Naive thymus-derived CD4-positive, alpha-beta T cell (primary cell): ENCODE measurements around the gene CASKIN2. TPM values are rescaled to one million over a fixed set of nuclear protein-coding genes. Genes with fewer than 3 reads are reported as not detected.

ENCODE experiments used
- ATAC-seq: fragments of 150-1000 bp; cut with Tn5 transposase; 2 replicates; pipeline ENCODE4 v1.10.0; 2021; ENCODE audit warnings: mild to moderate bottlenecking, moderate library complexity
- CTCF ChIA-PET: fragments of 350-600 bp; sonication (Branson Sonifier 250); formaldehyde crosslinking; loops from one replicate; lab custom pipeline; 2021; ENCODE audit warnings: antibody characterized with exemption; lab: Charles Lee
- POLR2A ChIA-PET: fragments of 350-600 bp; sonication (Branson Sonifier 250); formaldehyde crosslinking; loops from one replicate; lab custom pipeline; 2021; ENCODE audit warnings: antibody characterized with exemption, inconsistent platforms; lab: Charles Lee
- DNase-seq, 9 donors: peaks; one replicate each; pipeline versions ENCODE4 v3.0.0 to v3.0.0-alpha.2; 2020 to 2022; ENCODE audit warnings: mixed read lengths in 1 of 9
- H3K27ac ChIP-seq: one replicate; pipeline ENCODE4 v1.7.0; 2013; ENCODE audit warnings: mild to moderate bottlenecking, low read depth, low read length, moderate library complexity
- H3K27me3 ChIP-seq, 2 donors: one replicate each; pipeline ENCODE4 v1.7.0; 2013; ENCODE audit warnings: low read length in 2 of 2, mild to moderate bottlenecking in 2 of 2, moderate library complexity in 2 of 2; ENCODE audit not compliant: control insufficient read depth in 2 of 2, insufficient read depth in 2 of 2
- H3K36me3 ChIP-seq, 3 experiments: 1 replicate in 2 of 3; 2 replicates in 1 of 3; pipeline ENCODE4 v1.7.0; 2013; ENCODE audit warnings: low read length in 3 of 3, mild to moderate bottlenecking in 3 of 3, moderate library complexity in 1 of 3; ENCODE audit not compliant: insufficient read depth in 3 of 3, control insufficient read depth in 2 of 3
- H3K4me1 ChIP-seq, 2 donors: one replicate each; pipeline ENCODE4 v1.7.0; 2013; ENCODE audit warnings: low read length in 2 of 2, mild to moderate bottlenecking in 2 of 2, moderate library complexity in 1 of 2; ENCODE audit not compliant: control insufficient read depth in 2 of 2, insufficient read depth in 2 of 2
- H3K4me3 ChIP-seq: 2 replicates; pipeline ENCODE4 v1.7.0; 2013; ENCODE audit warnings: mild to moderate bottlenecking, low read length
- H3K9me3 ChIP-seq, 3 experiments: 1 replicate in 2 of 3; 2 replicates in 1 of 3; pipeline ENCODE4 v1.7.0; 2013; ENCODE audit warnings: low read length in 3 of 3; ENCODE audit not compliant: control insufficient read depth in 2 of 3
- H3K27ac Mint-ChIP-seq, 9 donors: one replicate each; pipeline ENCODE4 v1.8.0; 2020 to 2022; ENCODE audit warnings: mixed read lengths in 9 of 9, mild to moderate bottlenecking in 8 of 9, moderate library complexity in 5 of 9, inconsistent platforms in 2 of 9
- H3K27me3 Mint-ChIP-seq, 5 donors: one replicate each; pipeline ENCODE4 v1.8.0; 2021 to 2022; ENCODE audit warnings: mixed read lengths in 5 of 5, mild to moderate bottlenecking in 1 of 5
- H3K36me3 Mint-ChIP-seq, 5 donors: one replicate each; pipeline ENCODE4 v1.8.0; 2020 to 2022; ENCODE audit warnings: mixed read lengths in 5 of 5, mild to moderate bottlenecking in 3 of 5, inconsistent platforms in 1 of 5
- H3K4me1 Mint-ChIP-seq, 7 donors: one replicate each; pipeline ENCODE4 v1.8.0; 2020 to 2022; ENCODE audit warnings: mixed read lengths in 7 of 7, mild to moderate bottlenecking in 3 of 7, inconsistent platforms in 1 of 7
- H3K4me3 Mint-ChIP-seq, 10 donors: one replicate each; pipeline ENCODE4 v1.8.0; 2020 to 2022; ENCODE audit warnings: mild to moderate bottlenecking in 10 of 10, mixed read lengths in 10 of 10, moderate library complexity in 6 of 10, inconsistent platforms in 2 of 10
- H3K9me3 Mint-ChIP-seq, 11 donors: one replicate each; pipeline ENCODE4 v1.8.0; 2020 to 2022; ENCODE audit warnings: mixed read lengths in 11 of 11, mild to moderate bottlenecking in 4 of 11, inconsistent platforms in 1 of 11, moderate library complexity in 1 of 11
- intact Hi-C, 2 donors: fragments of 100-400 bp; cut with micrococcal nuclease; formaldehyde crosslinking; loops; one replicate each; pipeline ENCODE4 v1.15.1; 2023
- polyA plus RNA-seq, 2 donors: library from polyadenylated mRNA; unstranded; fragments of 300-500 nt; fragmentation: Illumina TruSeq; gene quantifications; one replicate each; pipeline ENCODE4 v1.2.3, GENCODE V29; 2021
- total RNA-seq, 6 experiments: library from RNA in 5 of 6; stranded (reverse) in 5 of 6; gene quantifications; 1 replicate in 5 of 6; 2 replicates in 1 of 6; pipeline ENCODE4 v1.2.3 and lab custom pipeline; 2021 to 2026

CASKIN2 gene
- total and polyA plus RNA-seq, 7 experiments from 2014 or later: 0.22 to 1.2 (median 0.60) TPM; not detected in 1

- peak overlapping the region in 1 of 9 donors; percentile 52 for H3K27ac Mint-ChIP-seq
- Histone ChIP-seq H3K9me3 (no peaks in the 10 kb centered on the region), H3K27ac (no peak overlapping the region), H3K4me3 (no peak overlapping the region), H3K36me3 (peaks cover 0 to 4% (median 0%) of the 10 kb centered on the region in 3 experiments), H3K27me3 (no peaks in the 10 kb centered on the region), H3K4me1 (no peaks in the 10 kb centered on the region)
- DNase-seq: no peak
- H3K4me3 Mint-ChIP-seq: no peak overlapping the region
- CTCF ChIA-PET: interaction anchor here (0.7 to 0.8 kb wide), 2 partner anchors 254 to 277 kb away, joined by 3 to 4 read pairs; no protein-coding TSS in a partner anchor
- H3K36me3 Mint-ChIP-seq: peaks cover 0 to 12% (median 7%) of the 10 kb centered on the region in 5 donors
- no peak for ATAC-seq
- intact Hi-C loops: loop anchor here in 1 of 2 donors (1.0 kb wide), 1 partner anchor 9 kb away; the partner anchor contains the start of gene TMEM94
- no peaks in the 10 kb centered on the region for H3K27me3 Mint-ChIP-seq
- H3K9me3 Mint-ChIP-seq: no peaks in the 10 kb centered on the region
- POLR2A ChIA-PET: no interaction called here
- H3K4me1 Mint-ChIP-seq: peaks cover 9 to 25% (median 24%) of the 10 kb centered on the region in 7 donors
These were observed 50.3 kb downstream of the CASKIN2 start for GRCh38 chr17:75465039-75465438.

- H3K27ac Mint-ChIP-seq: peak overlapping the region in 3 of 9 donors; percentile 19 to 48 (median 46)
- H3K4me3 ChIP-seq: no peak overlapping the region
- H3K36me3 Mint-ChIP-seq: peaks cover 0 to 12% (median 7%) of the 10 kb centered on the region in 5 donors
- ATAC-seq (no peak), DNase-seq (no peak)
- peaks cover 12 to 38% (median 29%) of the 10 kb centered on the region in 7 donors for H3K4me1 Mint-ChIP-seq
- ChIA-PET CTCF (interaction anchor here (0.8 kb wide), 1 partner anchor 42 kb away, joined by 3 read pairs; no protein-coding TSS in a partner anchor), POLR2A (no interaction called here)
- H3K27ac ChIP-seq: no peak overlapping the region
- no peaks in the 10 kb centered on the region for H3K27me3 Mint-ChIP-seq
- H3K4me3 Mint-ChIP-seq: no peak overlapping the region
- no peaks in the 10 kb centered on the region for H3K9me3 ChIP-seq
- H3K4me1 ChIP-seq: no peaks in the 10 kb centered on the region
- no peaks in the 10 kb centered on the region for H3K9me3 Mint-ChIP-seq
- intact Hi-C loops: no loop called here
- H3K36me3 ChIP-seq: no peaks in the 10 kb centered on the region
- no peaks in the 10 kb centered on the region for H3K27me3 ChIP-seq
These were observed 51.7 kb downstream of the CASKIN2 start for GRCh38 chr17:75463603-75464002.

GRCh38 chr17:75460295-75460694, 55.0 kb downstream of the CASKIN2 start:
- H3K4me1 Mint-ChIP-seq: peaks cover 26 to 58% (median 43%) of the 10 kb centered on the region in 7 donors
- H3K27ac Mint-ChIP-seq: peak overlapping the region in 1 of 9 donors; percentile 11
- ChIA-PET POLR2A (no interaction called here), CTCF (interaction anchor here (0.6 to 0.7 kb wide), 4 partner anchors 12 to 197 kb away, joined by 3 to 7 read pairs (median 4); no protein-coding TSS in a partner anchor)
- H3K4me3 Mint-ChIP-seq: no peak overlapping the region
- intact Hi-C loops: no loop called here
- H3K36me3 Mint-ChIP-seq: peaks cover 0 to 5% (median 3%) of the 10 kb centered on the region in 5 donors
- H3K9me3 ChIP-seq: no peaks in the 10 kb centered on the region
- H3K9me3 Mint-ChIP-seq: no peaks in the 10 kb centered on the region
- peaks cover 10% of the 10 kb centered on the region in 2 donors for H3K4me1 ChIP-seq
- H3K27me3 ChIP-seq: no peaks in the 10 kb centered on the region
- no peak overlapping the region for H3K4me3 ChIP-seq
- ATAC-seq: no peak
- peaks cover 0 to 5% (median 0%) of the 10 kb centered on the region in 3 experiments for H3K36me3 ChIP-seq
- no peak for DNase-seq
- H3K27me3 Mint-ChIP-seq: no peaks in the 10 kb centered on the region
- H3K27ac ChIP-seq: no peak overlapping the region

- POLR2A ChIA-PET: interaction anchor here (1.4 kb wide), 1 partner anchor 38 kb away, joined by 3 read pairs; no protein-coding TSS in a partner anchor
- Histone ChIP-seq H3K4me1 (peaks cover 10% of the 10 kb centered on the region in 2 donors), H3K4me3 (no peak overlapping the region), H3K36me3 (peaks cover 0 to 5% (median 0%) of the 10 kb centered on the region in 3 experiments), H3K27me3 (no peaks in the 10 kb centered on the region), H3K27ac (no peak overlapping the region), H3K9me3 (no peaks in the 10 kb centered on the region)
- Mint-ChIP-seq H3K36me3 (peaks cover 0 to 5% (median 3%) of the 10 kb centered on the region in 5 donors), H3K27ac (peak overlapping the region in 2 of 9 donors; percentile 11 to 18), H3K4me3 (peak overlapping the region in 1 of 10 donors; percentile 42), H3K9me3 (no peaks in the 10 kb centered on the region), H3K27me3 (no peaks in the 10 kb centered on the region), H3K4me1 (peaks cover 23 to 54% (median 44%) of the 10 kb centered on the region in 7 donors)
- DNase-seq (no peak), ATAC-seq (peak; percentile 40)
- intact Hi-C loops: no loop called here
- CTCF ChIA-PET: interaction anchor here (0.6 to 0.9 kb wide), 5 partner anchors 13 to 196 kb away, joined by 3 to 7 read pairs (median 4); no protein-coding TSS in a partner anchor
These were observed 55.6 kb downstream of the CASKIN2 start for GRCh38 chr17:75459590-75460267.

GRCh38 chr17:75459246-75459589, 56.1 kb downstream of the CASKIN2 start:
- peak overlapping the region in 1 of 9 donors; percentile 18 for H3K27ac Mint-ChIP-seq
- no peaks in the 10 kb centered on the region for H3K27me3 Mint-ChIP-seq
- Histone ChIP-seq H3K4me3 (no peak overlapping the region), H3K27ac (no peak overlapping the region), H3K27me3 (no peaks in the 10 kb centered on the region), H3K4me1 (peaks cover 10% of the 10 kb centered on the region in 2 donors), H3K36me3 (peaks cover 0 to 5% (median 0%) of the 10 kb centered on the region in 3 experiments), H3K9me3 (no peaks in the 10 kb centered on the region)
- DNase-seq: no peak
- POLR2A ChIA-PET: interaction anchor here (1.4 kb wide), 1 partner anchor 39 kb away, joined by 3 read pairs; no protein-coding TSS in a partner anchor
- no peak for ATAC-seq
- H3K36me3 Mint-ChIP-seq: peaks cover 0 to 3% (median 3%) of the 10 kb centered on the region in 5 donors
- CTCF ChIA-PET: interaction anchor here (0.9 kb wide), 1 partner anchor 28 kb away, joined by 3 read pairs; no protein-coding TSS in a partner anchor
- intact Hi-C loops: no loop called here
- H3K4me1 Mint-ChIP-seq: peaks cover 26 to 53% (median 44%) of the 10 kb centered on the region in 7 donors
- no peaks in the 10 kb centered on the region for H3K9me3 Mint-ChIP-seq
- peak overlapping the region in 1 of 10 donors; percentile 27 for H3K4me3 Mint-ChIP-seq

GRCh38 chr17:75457047-75457654, 58.2 kb downstream of the CASKIN2 start:
- ATAC-seq: no peak
- H3K9me3 Mint-ChIP-seq: no peaks in the 10 kb centered on the region
- peak overlapping the region; percentile 63 to 99 (median 90) for H3K27ac Mint-ChIP-seq
- peak overlapping the region; percentile 92 to 99 (median 94) for H3K4me3 Mint-ChIP-seq
- Histone ChIP-seq H3K27me3 (no peaks in the 10 kb centered on the region), H3K4me3 (peak overlapping the region; percentile 99), H3K27ac (peak overlapping the region; percentile 74), H3K4me1 (peaks cover 10% of the 10 kb centered on the region in 2 donors), H3K9me3 (no peaks in the 10 kb centered on the region), H3K36me3 (peaks cover 0 to 5% (median 0%) of the 10 kb centered on the region in 3 experiments)
- no peaks in the 10 kb centered on the region for H3K36me3 Mint-ChIP-seq
- DNase-seq: peak in 3 of 9 donors; percentile 11 to 27 (median 18)
- POLR2A ChIA-PET: interaction anchor here (0.6 to 3.7 kb wide), 10 partner anchors 10 to 323 kb away, joined by 3 to 28 read pairs (median 4); partner anchors contain the start of genes NUP85, SLC25A19 and TSEN54
- intact Hi-C loops: loop anchor here (2.0 kb wide), 3 partner anchors 30 to 196 kb away; partner anchors contain the start of genes GGA3 (in 1 of the 2) and MRPS7 (in 1 of the 2)
- H3K27me3 Mint-ChIP-seq: no peaks in the 10 kb centered on the region
- CTCF ChIA-PET: interaction anchor here (0.8 to 1.2 kb wide), 3 partner anchors 57 to 296 kb away, joined by 3 to 6 read pairs (median 3); no protein-coding TSS in a partner anchor
- peaks cover 25 to 42% (median 34%) of the 10 kb centered on the region in 7 donors for H3K4me1 Mint-ChIP-seq
